ENCODE data around the gene SLC26A4. TPM values are rescaled to one million over a fixed set of nuclear protein-coding genes. Genes with fewer than 3 reads are reported as not detected.

The SLC26A4 gene
- total and polyA plus RNA-seq, 5 experiments from 2014 or later, result 0.08 TPM; not detected in 3

DNA sequence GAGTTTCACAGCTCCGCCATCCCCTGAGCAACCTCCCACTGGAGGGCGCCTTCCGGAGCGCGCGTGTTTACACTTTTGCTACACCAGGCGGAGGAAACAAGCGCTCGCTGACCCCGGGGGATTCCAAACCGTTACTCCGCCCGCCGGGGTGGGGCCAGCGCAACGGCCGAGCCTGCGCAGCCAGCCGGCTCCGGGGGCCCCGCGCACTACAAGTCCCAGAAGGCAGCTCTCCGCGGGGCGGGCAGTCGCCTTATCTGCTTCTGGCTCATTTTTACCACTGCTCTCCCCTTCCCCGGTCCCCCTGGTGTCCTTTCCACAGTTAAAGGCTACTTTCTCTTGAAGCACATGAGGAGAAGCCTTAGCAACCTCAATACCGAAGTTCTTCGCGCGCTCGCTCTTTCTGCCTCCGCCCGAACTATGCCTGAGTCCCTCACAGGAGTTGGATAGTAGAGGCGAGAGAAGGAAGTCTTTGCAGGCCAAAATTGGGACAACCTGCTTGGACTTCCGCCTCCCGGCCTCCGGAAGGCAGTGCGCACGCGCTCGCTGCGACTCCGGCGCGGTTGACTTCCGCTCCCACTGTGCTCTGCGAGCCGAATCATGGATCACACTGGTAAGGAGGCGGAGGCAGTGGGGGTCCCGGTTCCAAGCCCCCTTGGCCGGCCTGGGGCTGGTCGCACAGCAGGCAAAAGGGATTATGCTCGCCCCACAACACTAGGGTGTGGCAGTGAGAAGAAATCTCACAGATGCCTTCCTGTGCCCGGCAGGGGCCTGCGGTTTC lies 83.1 kb downstream of the SLC26A4 start, which contains the start of gene CBLL1:
Gene CBLL1, plus strand, starts transcription at position 576 of the 778 bp plus-strand sequence. Its CDS starts 22 bp downstream, at position 598.
- Mint-ChIP-seq H3K27ac (peak within 1 kb of the TSS; percentile 99 to 100 (median 100)), H3K9me3 (no peaks in the 10 kb centered on the region), H3K4me1 (peaks cover 17 to 59% (median 42%) of the 10 kb centered on the region in 4 donors), H3K36me3 (peaks cover 0 to 6% (median 0%) of the 10 kb centered on the region in 3 donors), H3K4me3 (peak within 1 kb of the TSS; percentile 90 to 100 (median 98)), H3K27me3 (no peaks in the 10 kb centered on the region)
- ATAC-seq, result peak; percentile 90 to 91
- POLR2A ChIA-PET, result interaction anchor here (0.6 to 3.8 kb wide), 27 partner anchors 11 to 872 kb away, joined by 3 to 67 read pairs (median 4); partner anchors contain the start of genes COG5, DLD, DNAJB9 and DUS4L
- DNase-seq, result peak; percentile 94 to 98 (median 97)

DNA sequence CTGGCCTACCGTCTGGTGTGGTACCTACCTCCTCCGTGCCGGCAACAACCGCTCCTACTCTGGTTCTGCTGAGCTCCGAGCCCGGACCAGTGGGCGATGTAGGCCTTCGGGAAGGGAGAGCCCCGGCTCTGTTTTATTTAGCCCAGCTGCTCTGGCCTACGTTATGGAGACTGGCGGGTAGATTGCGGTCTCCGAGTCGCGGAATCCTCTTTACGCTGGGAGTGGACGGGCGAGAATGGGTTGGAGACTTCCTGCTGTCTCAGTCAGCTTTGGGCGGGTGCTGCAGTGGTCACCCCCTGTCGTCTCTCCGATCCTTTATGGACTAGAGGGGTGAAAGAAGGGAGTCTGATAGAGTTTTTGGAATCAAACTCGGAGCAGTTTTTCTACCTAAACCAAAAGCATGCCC lies 83.7 kb downstream of the SLC26A4 start:
- Mint-ChIP-seq H3K36me3 (peaks cover 0 to 11% (median 0%) of the 10 kb centered on the region in 3 donors), H3K4me3 (peak overlapping the region; percentile 90 to 100 (median 98)), H3K27ac (peak overlapping the region; percentile 99 to 100 (median 100)), H3K27me3 (no peaks in the 10 kb centered on the region), H3K4me1 (peaks cover 17 to 62% (median 42%) of the 10 kb centered on the region in 4 donors), H3K9me3 (no peaks in the 10 kb centered on the region)
- POLR2A ChIA-PET, result interaction anchor here (1.2 to 3.8 kb wide), 8 partner anchors 18 to 576 kb away, joined by 3 to 67 read pairs (median 23); partner anchors contain the start of genes DLD and HBP1
- no peak for DNase-seq
- peak; percentile 35 to 45 for ATAC-seq

DNA sequence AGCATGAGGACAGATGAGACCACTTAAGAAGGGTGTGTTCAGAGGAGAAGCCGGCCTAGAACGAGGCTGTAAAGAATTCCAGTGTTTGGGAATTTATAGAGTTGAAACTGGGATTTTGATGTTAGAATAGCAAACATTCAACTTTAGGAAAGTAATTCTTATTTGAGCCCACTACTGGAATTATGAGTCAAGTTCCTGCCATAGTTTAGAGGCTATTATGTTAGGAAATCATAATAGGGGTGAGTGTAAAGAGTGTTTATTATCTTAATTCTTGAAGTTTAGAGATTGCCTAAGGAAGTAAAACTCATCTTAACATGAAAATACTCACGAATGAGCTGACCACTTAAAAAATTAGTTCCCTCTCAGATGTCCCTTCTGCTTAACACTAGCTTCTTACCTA lies 85.4 kb downstream of the SLC26A4 start:
- Mint-ChIP-seq H3K36me3 (peaks cover 0 to 25% (median 0%) of the 10 kb centered on the region in 3 donors), H3K9me3 (no peaks in the 10 kb centered on the region), H3K27ac (peak overlapping the region; percentile 37 to 100 (median 83)), H3K27me3 (no peaks in the 10 kb centered on the region), H3K4me3 (peak overlapping the region in 9 of 10 donors; percentile 48 to 100 (median 95)), H3K4me1 (peaks cover 20 to 67% (median 43%) of the 10 kb centered on the region in 4 donors)
- DNase-seq (no peak), ATAC-seq (no peak)
- POLR2A ChIA-PET, result interaction anchor here (0.8 to 1.2 kb wide), 2 partner anchors 182 to 576 kb away, joined by 3 read pairs; partner anchors contain the start of genes COG5 and DUS4L

DNA sequence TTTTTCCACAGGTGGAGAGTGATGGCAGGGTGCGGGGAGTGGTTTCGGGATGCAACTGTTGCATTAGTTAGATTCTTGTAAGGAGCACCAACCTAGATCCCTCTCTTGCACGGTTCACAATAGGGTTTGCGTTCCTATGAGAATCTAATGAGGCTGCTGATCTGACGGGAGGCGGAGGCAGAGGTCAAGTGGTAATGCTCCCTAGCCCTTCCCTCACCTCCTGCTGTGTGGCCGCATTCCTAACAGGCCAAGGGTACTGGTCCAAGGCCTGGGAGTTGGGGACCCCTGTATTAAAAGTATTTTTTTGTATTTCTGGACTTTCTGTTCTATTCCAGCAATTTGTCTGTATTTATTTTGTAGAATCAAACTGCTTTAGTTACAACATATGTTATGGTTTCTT lies 90.5 kb downstream of the SLC26A4 start:
- H3K9me3 Mint-ChIP-seq, result no peaks in the 10 kb centered on the region
- H3K27me3 Mint-ChIP-seq, result no peaks in the 10 kb centered on the region
- H3K27ac Mint-ChIP-seq, result peak overlapping the region in 3 of 10 donors; percentile 7 to 70 (median 19)
- no peak for ATAC-seq
- no peak for DNase-seq
- H3K4me3 Mint-ChIP-seq, result no peak overlapping the region
- peaks cover 12 to 36% (median 24%) of the 10 kb centered on the region in 4 donors for H3K4me1 Mint-ChIP-seq
- H3K36me3 Mint-ChIP-seq, result peaks cover 3 to 68% (median 5%) of the 10 kb centered on the region in 3 donors
- POLR2A ChIA-PET, result no interaction called here

DNA sequence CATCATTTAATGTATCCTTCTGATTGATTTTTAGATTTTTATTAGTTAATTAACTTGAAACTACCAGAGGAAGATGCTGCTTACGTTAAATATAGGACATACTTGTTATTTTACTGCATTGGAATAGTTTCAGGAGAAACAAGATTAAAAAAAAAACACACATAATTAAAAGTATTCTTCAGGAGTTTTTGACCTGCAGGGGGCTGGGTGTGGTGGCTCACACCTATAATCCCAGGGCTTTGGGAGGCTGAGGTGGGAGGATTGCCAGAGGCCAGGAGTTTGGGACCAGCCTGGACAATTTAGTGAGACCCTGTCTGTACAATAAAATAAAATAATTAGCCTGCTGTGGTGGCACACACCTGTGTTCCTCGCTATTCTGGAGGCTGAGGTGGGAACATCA lies 94.0 kb downstream of the SLC26A4 start:
- H3K4me1 Mint-ChIP-seq, result peaks cover 7 to 21% (median 14%) of the 10 kb centered on the region in 4 donors
- no peaks in the 10 kb centered on the region for H3K27me3 Mint-ChIP-seq
- H3K27ac Mint-ChIP-seq, result peak overlapping the region in 5 of 10 donors; percentile 2 to 73 (median 35)
- DNase-seq (no peak), ATAC-seq (no peak)
- no peaks in the 10 kb centered on the region for H3K9me3 Mint-ChIP-seq
- H3K36me3 Mint-ChIP-seq, result peaks cover 9 to 86% (median 16%) of the 10 kb centered on the region in 3 donors
- H3K4me3 Mint-ChIP-seq, result no peak overlapping the region
- POLR2A ChIA-PET, result no interaction called here

DNA sequence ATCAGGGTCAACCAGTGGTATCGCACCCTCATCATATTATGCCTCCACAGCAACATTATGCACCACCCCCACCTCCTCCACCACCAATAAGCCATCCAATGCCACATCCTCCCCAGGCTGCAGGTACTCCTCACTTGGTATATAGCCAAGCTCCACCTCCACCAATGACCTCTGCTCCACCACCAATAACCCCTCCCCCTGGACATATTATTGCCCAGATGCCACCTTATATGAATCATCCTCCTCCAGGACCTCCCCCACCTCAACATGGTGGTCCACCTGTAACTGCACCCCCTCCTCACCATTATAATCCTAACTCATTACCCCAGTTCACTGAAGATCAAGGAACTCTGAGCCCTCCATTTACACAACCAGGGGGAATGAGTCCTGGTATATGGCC lies 98.0 kb downstream of the SLC26A4 start:
- H3K4me1 Mint-ChIP-seq, result peaks cover 0 to 10% (median 5%) of the 10 kb centered on the region in 4 donors
- POLR2A ChIA-PET, result interaction anchor here (0.8 kb wide), 1 partner anchor 1131 kb away, joined by 3 read pairs; no protein-coding TSS in a partner anchor
- H3K9me3 Mint-ChIP-seq, result no peaks in the 10 kb centered on the region
- no peaks in the 10 kb centered on the region for H3K27me3 Mint-ChIP-seq
- peak overlapping the region in 5 of 10 donors; percentile 17 to 83 (median 70) for H3K27ac Mint-ChIP-seq
- peaks cover 7 to 69% (median 17%) of the 10 kb centered on the region in 3 donors for H3K36me3 Mint-ChIP-seq
- no peak overlapping the region for H3K4me3 Mint-ChIP-seq
- DNase-seq, result no peak
- no peak for ATAC-seq

DNA sequence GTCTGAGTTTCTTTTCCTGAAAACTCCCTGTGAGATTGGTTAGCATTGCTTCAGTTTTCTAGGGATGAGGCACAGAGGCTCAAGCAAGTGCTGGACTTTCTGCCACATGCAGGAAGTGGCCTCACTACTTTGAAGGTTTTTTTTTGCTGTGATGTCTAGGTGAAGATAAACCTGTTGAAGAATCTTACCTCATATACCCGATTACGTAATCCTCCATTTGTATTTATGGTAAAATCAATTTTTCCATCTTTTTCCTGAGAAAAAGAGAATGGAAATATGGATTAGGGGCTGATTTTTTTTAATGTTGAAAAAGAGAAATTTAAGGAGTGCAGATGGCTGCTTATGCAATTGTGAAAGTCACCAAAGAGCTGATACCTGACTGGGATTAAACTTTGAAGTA lies 106.8 kb downstream of the SLC26A4 start:
- ATAC-seq, result no peak
- POLR2A ChIA-PET, result interaction anchor here (1.1 kb wide), 1 partner anchor 27 kb away, joined by 5 read pairs; no protein-coding TSS in a partner anchor
- H3K27me3 Mint-ChIP-seq, result no peaks in the 10 kb centered on the region
- DNase-seq, result no peak
- peak overlapping the region in 1 of 10 donors; percentile 57 for H3K27ac Mint-ChIP-seq
- H3K4me3 Mint-ChIP-seq, result no peak overlapping the region
- no peaks in the 10 kb centered on the region for H3K9me3 Mint-ChIP-seq
- peaks cover 0 to 4% (median 2%) of the 10 kb centered on the region in 3 donors for H3K36me3 Mint-ChIP-seq
- H3K4me1 Mint-ChIP-seq, result peaks cover 3 to 16% (median 10%) of the 10 kb centered on the region in 4 donors

Other genes starting within 250 kb of the SLC26A4 start
- gene GPR22, start 190.8 kb upstream of the SLC26A4 start, total RNA-seq, result not detected
- gene GPR22, start 190.8 kb upstream of the SLC26A4 start, polyA plus RNA-seq, result under 1 TPM in 2 of 3 donors, not detected in 1; 0.08 to 0.11 TPM
- 10 to 100 TPM; 62.1 to 64.6 TPM for gene COG5, start 96.9 kb upstream of the SLC26A4 start, total RNA-seq
- 10 to 100 TPM; 24.3 to 30.9 (median 29.6) TPM for gene COG5, start 96.9 kb upstream of the SLC26A4 start, polyA plus RNA-seq
- gene DUS4L, start 96.9 kb upstream of the SLC26A4 start, total RNA-seq, result 10 to 100 TPM; 14.1 to 17.6 TPM
- gene DUS4L, start 96.9 kb upstream of the SLC26A4 start, polyA plus RNA-seq, result 1 to 10 TPM; 5.6 to 9.5 (median 9.0) TPM
- 10 to 100 TPM; 15.6 to 17.6 TPM for gene BCAP29, start 80.6 kb upstream of the SLC26A4 start, total RNA-seq
- gene BCAP29, start 80.6 kb upstream of the SLC26A4 start, polyA plus RNA-seq, result 10 to 100 TPM; 26.1 to 49.3 (median 28.1) TPM
- 10 to 100 TPM; 51.8 to 59.9 TPM for gene CBLL1, start 83.3 kb downstream of the SLC26A4 start, total RNA-seq
- 10 to 100 TPM; 44.8 to 56.3 (median 48.6) TPM for gene CBLL1, start 83.3 kb downstream of the SLC26A4 start, polyA plus RNA-seq
- gene SLC26A3, start 142.4 kb downstream of the SLC26A4 start, total RNA-seq, result not detected
- gene SLC26A3, start 142.4 kb downstream of the SLC26A4 start, polyA plus RNA-seq, result not detected
- 10 to 100 TPM; 50.3 to 56.0 TPM for gene DLD, start 230.4 kb downstream of the SLC26A4 start, total RNA-seq
- gene DLD, start 230.4 kb downstream of the SLC26A4 start, polyA plus RNA-seq, result 10 to 100 TPM; 70.1 to 72.1 (median 71.4) TPM

All from naive thymus-derived CD8-positive, alpha-beta T cell (primary cell).